Nucleus accumbens (tissue), 56 donors: ENCODE results near the gene DSCAML1.
"Not testable (repeated sequence)": the region's sequence is repeated elsewhere in the genome, so short reads cannot be mapped to it uniquely, and the experiment has no call there.

Experiments
- DNase-seq, 56 donors: peaks; one replicate each; lab custom pipeline; 2025; lab: John Stamatoyannopoulos, UW

DSCAML1 gene

DNA sequence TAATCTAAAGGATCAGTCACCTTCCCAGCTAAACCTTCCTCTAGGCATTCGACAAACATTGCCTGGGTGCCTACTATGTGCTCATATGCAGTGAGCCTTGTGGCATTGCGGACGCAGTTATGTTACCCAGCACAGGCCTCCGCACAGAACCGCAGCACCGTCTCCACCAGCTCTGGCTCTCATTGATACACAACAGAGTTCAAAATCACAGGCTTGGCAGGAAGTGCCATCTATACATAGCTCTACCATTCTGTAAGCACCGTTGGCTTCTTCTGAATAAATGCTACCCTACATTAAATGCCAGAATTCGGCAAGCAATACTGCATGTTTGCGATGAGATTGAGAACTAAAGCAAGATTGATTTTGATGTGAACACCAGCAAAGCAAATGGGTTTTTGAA lies 31.0 kb downstream of the DSCAML1 start:
- DNase-seq = no peak

DNA sequence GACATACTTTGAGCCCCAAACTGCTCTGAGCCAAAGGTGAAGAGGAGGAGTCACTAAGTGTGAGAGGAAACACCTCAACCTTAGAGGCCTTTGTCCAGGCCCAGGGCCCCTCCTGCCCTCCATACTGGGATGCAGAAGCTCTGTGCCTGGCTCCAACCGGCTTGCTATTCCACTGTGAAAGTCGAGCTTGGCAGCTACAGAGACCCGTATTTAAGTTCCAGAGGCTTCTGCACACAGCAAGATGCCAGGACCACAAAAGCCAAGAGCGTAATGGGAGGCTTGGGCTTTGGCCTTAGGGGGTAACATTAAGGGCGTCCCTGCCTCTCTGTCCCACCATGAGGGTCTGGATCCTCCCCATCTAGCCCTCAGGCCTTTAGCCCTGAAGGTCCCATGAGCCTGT lies 31.9 kb downstream of the DSCAML1 start:
- no peak for DNase-seq

DNA sequence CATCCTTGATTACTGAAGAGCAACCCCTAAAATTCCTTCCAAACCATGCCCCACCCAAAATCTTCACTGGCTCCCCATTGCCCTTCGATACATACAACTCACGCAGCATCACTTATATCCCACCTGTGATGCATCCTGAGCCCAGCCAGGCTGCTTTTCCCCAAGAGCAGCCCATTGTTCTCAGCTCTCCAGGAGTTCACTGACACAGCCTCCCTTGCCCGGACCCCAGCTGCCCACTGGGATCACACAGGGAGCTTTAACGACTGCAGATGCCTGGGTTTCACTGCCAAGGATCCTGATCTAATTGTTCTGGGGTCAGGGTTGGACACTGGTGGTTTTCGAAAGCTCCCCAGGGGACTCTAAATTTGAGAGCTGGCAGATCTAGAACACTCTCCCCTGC lies 33.6 kb downstream of the DSCAML1 start:
- not testable (repeated sequence) for DNase-seq

DNA sequence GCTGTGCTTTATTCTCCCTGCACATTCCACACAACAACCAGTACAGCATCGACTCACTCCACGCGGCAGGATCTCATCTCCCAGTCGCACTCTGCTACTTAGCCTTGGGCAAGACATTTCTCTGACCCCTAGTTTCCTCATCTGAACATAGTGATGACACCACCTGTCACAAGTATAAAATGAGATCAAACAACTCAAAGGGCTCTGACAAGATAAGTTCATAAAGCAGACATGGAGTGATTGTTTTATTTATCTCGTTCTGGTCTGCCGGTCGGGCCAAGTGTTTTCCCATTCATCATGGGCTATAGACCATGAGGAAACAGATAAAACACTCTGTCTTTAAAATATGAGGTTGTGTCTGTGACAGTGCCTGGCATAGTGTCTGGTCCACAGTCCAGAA lies 35.0 kb downstream of the DSCAML1 start:
- DNase-seq = no peak

DNA sequence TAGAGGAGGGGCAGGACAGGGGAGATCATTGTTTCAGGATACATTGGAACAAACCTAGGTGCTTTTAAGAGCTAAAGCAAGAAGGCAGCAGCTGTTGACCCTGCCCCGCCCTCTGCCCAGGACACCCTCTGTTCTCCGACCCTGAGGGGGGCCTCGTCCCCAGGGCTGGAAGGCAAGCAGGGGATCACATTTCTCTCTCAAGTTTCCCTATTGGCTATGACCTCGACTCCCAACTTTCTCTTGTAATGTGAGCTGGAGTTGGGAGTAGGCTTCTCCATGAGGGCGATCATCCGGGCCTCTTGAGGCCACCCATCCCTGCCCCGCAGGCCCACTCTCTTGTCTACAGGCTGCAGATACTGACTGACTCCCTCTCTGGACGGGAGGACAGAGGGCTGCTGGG lies 37.7 kb downstream of the DSCAML1 start:
- no peak for DNase-seq

DNA sequence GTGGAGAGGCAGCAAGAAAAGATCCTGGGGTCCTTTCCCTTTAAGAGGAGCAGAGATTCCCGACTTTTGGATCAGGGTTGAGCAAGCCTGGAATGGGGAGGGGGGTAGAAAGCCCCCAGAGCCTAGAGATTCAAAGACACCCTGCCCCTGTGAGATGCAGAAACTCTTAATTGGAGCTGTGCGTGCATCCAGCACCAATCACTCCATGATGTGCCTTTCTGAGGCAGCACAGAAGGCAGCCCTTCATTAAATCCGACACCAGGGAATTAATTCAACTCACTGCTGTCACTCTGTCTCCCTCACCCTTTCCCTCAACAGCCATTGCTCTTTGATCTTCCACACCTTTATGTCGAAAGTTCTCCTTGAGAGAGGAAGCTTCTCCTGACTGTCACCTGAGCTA lies 43.0 kb downstream of the DSCAML1 start:
- no peak for DNase-seq

DNA sequence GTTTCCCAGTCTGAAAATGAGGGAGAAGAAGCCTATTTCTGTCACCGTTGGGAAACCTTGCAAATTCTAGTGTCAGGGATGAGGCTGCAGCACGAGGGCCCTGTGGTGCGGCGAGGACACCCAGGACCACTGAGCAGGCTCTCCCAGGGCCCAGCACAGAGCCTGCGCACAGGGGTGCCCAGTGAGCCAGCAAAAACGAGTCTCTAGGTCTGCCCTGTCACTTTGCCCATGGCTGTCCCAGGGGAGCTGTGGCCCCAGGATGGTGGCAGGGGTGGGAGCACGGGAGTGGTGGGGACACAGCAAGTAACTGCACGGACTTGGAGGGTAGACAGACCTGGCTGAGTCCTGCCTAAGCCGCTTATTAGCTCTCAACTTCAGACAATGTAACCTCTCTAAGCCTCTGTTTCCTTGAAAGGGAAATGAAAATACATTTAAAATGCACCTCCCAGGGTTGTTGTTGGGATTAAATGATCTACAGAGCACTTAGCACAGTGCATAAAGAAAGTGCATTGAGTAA lies 44.2 kb downstream of the DSCAML1 start:
- DNase-seq = no peak

DNA sequence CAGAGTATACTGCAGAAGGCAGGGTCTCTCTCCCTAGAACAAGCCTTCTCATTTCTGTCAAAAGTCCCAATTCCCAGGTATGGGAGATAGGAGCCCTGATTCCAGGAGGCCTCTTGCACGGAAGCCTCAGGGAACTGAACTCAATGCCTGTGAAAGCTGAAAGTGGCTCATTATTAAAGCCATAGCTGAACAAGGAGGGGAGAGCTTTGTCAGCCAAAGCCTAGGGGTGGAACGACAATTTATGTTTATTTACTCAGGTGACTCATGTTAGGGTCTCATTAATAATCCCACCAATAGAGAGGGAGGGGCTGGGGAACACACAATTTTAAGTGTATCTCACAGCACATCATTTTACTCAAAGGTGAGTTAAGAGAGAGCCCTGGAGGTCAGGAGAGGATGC lies 44.9 kb downstream of the DSCAML1 start:
- no peak for DNase-seq

DNA sequence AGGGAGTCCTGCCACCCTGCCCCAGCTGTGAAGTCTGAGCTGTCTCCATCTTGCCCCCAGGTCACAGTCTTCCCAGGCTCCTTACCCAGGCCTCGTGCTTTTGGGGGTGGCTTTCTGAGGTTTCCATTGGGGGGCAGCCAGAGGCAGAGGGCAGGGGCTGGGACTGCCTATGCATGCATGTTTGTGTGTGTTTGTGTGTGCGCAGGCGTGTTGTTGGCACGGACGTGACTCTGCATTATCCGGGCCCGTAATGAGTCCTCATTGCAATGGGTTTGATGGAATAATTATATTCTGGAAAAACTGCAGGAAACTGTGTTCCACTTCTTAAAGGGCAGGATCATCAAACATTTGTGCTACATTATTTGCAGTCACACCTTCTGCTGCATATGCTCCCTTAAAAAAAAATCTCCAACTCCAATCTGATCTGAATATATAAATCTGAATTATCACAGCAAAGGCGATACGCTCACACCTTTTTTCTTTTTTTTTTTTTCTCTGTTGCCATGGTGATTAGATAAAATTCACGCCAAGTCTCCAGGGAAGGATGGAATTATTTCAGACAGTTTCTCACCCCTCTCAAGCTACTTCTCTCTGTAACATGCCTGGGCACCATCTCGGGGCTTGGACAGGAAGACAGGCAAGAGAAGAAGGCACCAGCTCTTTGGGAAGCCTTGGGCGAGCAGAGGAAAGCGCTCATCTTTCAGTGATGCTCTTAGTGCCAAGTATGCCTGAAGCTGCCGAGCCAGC lies 45.9 kb downstream of the DSCAML1 start:
- peak in 3 of 56 donors; percentile 22 to 30 (median 22) for DNase-seq

DNA sequence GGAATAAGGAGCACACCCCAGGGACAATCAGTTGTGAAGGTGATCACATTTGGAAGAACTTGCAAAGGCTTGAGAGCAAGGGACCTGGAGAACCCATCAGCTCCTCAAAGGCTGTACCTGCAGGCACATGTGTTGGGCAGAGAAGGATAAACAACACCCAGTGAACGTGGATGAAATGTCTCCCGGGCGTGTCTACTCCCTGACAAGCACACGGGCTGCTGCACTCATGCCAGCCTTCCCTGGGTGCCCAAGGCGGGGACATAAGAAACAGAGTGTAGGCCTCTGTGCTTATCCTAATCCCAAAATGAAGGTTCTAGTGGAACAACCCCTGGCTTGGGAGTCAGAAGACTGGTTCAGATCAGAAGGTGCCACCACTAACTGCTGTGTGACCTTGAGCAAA lies 46.7 kb downstream of the DSCAML1 start:
- no peak for DNase-seq

DNA sequence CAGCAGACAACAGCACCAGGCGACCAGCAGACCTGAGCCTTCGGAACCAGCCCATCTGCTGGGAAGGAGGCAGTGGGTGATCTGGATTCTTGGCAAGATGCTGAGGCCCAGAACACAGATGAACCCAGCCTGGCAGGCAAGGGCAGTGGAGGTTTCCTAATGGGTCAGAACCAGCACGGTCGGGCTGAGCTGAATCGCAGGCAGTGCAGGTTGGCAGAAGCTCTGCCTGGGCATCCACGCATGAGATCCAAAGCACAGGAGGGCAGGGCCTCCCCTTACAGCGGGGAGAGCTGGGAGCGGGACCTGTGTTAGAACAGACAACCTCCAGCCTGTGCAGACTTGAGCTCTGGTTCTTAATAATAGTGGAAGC lies 47.5 kb downstream of the DSCAML1 start:
- DNase-seq = no peak

DNA sequence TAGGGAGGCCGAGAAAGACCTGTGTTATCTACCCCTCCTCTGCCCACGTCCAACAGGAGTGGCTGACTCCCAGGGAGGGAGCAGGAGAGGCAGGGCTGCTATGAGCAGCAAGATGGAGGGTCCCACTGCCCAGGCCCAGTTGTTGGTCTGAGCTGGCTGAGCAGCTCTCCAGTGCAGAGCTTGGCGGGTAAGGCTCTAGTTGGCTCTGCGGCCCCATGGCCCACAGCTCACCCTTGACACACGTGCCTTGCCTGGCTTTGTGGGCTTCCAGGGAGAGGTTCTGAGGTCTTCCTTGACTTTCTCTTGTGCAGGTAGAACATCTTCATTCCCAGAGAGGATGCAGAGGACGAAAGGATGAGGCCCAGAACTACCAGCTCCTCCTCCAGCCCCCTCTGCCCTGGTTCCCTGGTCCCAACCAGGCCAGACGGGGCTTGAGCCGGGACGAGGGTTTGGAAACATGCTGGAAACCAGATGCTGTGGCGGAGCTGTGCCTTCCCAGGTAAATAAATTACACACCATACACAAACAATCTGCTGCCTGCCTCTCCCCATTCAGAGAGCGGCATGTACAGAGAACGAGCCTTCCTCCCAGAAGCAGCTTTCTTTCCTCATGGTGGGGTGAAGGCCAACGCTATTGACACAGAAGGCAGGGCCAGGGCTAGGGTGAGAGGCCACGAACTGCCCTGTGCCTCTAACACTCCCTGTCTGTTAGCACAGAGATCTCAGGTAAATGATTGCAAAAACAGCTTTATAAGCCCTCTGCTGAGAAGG lies 48.1 kb downstream of the DSCAML1 start:
- DNase-seq = no peak

DNA sequence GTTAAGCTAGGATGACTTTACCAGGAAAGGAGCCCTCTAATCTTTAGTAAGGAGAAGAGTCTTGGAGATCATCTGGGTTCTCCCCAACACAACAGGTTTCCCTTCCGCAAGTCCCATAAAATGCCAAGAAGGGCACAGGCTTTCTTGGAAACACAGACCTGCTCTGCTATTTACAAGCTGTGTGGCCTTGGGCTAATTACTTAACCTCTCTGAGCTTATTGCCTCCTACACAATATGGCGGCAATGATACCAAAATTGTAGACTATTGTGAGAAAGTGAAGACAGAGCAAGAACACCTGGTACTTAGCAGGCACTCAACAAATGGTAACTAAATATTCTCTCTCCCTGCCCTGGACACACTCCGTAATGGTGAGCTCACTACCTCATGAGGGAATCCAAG lies 49.1 kb downstream of the DSCAML1 start:
- DNase-seq = no peak

DNA sequence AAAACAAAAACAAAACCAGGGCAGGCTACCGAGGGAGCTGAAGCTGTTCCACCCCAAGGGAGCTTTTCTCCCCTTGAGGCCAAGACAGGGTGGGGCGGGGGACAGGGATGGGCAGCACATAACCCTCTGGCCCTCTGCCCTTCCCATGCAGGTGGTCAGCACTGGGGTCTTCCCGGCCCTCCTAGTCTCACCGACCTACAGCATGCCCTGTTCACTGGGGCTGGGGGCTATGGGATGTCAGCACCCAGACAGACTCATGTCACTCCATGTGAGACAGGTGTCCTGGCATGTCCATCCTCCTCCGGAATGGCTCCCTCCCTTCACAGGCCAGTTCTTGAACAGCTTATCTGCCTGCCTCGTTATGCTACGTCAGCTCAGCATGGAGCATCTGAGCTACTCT lies 51.7 kb downstream of the DSCAML1 start:
- no peak for DNase-seq

DNA sequence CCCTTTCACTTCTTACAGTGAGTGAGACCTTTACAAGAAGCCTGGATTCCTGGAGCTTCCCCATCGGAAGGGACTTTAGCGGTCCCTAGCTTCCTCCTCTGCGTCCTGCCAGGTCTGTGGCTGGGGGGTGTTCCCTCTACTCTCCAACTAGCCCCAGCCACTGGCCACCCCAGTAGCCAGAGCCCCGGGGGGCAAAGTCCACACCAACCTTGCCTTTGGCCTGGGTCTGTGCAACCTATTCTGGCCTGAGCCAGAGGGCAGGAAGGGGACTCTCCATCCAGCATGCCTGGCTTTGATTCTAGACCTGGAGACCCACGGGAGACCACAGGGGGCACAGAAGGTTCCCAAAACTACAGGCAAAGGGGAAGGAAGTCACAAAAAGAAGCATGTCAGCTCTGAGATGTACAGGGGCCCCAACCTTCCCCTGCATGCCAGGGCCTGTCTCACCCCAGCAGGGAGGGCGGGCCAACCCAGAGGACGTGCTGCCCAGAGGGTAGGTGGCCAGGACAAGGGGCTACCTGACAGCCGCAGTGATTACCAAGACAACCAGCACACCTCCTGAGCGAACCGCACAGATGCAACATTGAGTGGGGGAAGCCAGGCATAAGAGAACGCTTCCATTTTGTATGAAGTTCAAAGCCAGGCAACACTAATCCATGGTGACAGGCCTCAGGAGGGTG lies 52.4 kb downstream of the DSCAML1 start:
- DNase-seq = no peak

DNA sequence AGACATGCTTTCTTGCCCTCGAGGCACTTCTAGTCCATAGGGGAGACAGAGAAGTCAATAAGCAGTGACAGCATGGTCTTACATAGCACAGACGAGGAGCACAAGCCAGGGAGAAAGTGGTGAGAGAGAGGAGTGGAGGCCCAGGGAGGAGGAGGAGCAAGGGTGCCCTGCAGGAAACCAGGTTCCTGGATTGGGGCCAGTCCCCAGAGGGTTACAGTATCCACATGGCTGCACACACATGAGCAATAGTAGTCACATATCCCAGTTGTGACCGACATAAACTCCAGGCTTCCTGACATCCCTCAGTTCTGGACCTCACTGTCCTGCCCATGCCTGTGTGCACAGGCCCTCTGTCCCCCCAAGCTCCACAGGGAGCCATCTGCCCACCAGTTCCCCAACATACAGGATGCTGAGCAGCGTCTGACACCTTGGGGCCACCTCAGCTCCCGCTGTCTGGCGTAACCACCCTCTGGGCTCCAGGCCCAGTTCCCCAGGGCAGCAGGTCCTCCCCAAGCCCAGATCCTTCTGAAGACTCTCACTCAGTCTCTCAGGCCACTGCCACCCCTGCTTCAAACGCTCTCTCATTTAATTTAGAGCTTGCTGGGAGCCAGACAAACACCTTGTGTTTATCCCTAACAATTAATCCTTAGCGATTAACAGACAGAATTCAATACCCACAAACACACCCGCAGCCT lies 53.7 kb downstream of the DSCAML1 start:
- no peak for DNase-seq

DNA sequence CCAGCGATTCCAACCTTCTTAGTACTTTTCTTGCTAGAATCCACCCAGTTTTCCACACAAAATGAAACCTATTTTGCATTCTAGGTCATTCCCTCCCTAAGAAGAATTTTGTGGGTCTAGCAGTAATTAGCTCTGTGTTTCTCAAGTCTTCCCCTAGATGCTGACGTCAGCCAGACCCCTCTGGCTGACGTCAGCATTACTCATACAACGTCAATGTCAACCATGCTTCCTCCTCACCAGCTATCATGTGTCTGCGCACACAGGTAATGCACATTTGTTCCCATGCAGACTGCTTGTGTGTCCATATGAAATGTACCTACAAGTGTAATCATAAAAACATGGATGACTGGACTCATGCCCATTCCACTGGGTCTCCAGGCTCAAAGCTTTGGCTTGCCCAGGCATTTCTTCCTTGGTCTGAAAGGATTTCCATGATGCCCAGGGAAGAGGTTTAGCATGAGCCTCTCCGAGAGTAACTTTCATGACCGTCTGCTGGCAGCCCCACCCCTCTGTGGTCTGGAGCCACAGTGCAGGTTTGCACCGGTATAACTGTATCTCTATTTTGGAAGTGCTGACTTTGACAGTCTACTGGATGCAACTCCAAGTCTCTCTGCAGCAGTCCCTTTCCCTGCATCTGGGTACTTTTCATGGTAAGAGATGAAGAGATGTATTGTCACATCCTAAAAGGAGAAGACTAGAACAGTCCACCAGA lies 58.6 kb downstream of the DSCAML1 start:
- no peak for DNase-seq

DNA sequence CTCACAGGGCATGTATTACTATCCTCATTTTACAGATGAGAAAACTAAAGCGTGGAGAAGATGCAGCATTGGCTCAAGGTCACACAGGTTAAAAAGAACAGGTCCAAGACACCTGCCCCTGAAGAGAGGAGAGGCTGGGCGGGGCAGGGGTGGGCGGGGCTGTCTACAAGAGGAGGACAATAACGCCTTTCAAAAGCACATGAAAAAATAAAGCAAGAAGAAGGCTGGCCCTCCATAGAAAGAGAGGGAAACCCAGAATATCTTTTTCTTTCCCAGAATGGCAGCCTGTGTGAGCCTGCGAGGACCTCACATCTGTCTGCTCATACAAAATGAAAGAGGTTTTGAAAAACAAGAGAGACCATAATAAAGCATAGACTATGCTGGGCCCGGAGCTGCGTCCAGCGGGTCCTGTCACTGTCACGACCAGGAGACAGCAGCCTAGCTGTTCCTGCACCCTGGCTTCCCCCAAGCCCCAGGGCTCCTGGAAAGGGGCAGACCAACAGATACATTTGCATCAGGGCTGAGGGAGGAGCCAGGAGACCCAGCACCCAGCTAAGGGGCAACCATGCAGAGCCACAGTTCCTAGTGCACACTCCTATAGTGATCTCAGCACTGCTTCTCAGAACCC lies 61.6 kb downstream of the DSCAML1 start:
- DNase-seq = peak in 18 of 56 donors; percentile 32 to 76 (median 52)

DNA sequence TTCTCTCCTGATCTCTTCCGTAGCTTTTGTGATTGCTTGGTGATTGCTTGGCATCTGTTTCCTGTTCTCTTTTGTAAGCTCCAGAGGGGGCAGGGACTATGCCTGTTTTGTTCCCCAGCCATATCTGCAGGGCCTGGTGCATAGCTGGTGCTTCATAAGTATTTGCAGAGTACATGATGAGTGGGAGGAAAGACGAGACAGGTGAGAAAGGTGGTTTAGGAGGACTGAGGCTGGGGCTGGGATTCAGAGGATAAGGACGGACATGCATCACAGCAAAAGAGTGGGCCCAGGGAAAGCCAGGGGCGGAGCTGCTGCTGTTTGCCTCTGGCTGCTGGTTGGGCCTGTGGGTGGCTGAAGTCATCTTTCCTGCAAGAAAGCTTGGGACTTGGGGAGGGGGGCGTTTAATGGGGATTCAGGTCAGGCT lies 62.4 kb downstream of the DSCAML1 start:
- peak in 31 of 56 donors; percentile 24 to 68 (median 49) for DNase-seq

DNA sequence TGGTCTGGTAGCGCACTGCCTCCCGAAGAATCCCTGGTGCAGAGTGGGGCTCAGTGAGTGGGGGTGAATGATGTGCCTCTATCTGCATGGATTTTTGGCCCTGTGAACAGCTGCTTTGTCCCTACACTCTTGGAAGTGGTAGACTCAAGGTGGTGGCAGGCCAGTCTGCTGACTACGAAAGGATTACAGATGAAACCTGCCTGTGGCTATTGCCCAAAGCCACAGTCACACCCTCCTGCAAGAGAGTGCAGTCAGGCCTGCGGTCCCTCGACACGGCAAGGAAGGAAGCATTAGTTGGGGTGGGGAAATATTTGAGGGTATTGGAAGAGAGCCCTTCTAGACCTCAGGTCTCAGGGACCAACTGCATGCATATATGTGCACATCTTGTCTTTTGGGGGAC lies 63.7 kb downstream of the DSCAML1 start:
- no peak for DNase-seq
